H1 (cell line): ENCODE measurements around the gene PLA2G4E.

Source experiments
- BRCA1 ChIP-seq: IDR thresholded peaks from 2 replicates; pipeline ENCODE4 v1.6.1; 2012; ENCODE audit warnings: low read depth, low read length, improper control_type of control experiment
- CREB1 ChIP-seq: IDR thresholded peaks from 2 replicates; pipeline ENCODE4 v1.6.1; 2012; ENCODE audit warnings: inconsistent platforms
- POLR2A ChIP-seq, 2 experiments: IDR thresholded peaks; 1 replicate in 1 of 2; 2 replicates in 1 of 2; pipeline ENCODE4 v1.6.1; 2011; ENCODE audit warnings: low read depth in 2 of 2, low read length in 2 of 2, mild to moderate bottlenecking in 2 of 2; ENCODE audit errors: control extremely low read depth in 1 of 2
- POLR2AphosphoS5 ChIP-seq: IDR thresholded peaks from 2 replicates; pipeline ENCODE4 v1.6.1; 2011; ENCODE audit warnings: low read depth, low read length
- RXRA ChIP-seq: IDR thresholded peaks from 2 replicates; pipeline ENCODE4 v1.6.1; 2011; ENCODE audit warnings: low read depth, mild to moderate bottlenecking, low read length, moderate library complexity; ENCODE audit not compliant: insufficient read depth
- SP1 ChIP-seq: IDR thresholded peaks from 2 replicates; pipeline ENCODE4 v1.6.1; 2011; ENCODE audit warnings: low read depth, low read length

DNA sequence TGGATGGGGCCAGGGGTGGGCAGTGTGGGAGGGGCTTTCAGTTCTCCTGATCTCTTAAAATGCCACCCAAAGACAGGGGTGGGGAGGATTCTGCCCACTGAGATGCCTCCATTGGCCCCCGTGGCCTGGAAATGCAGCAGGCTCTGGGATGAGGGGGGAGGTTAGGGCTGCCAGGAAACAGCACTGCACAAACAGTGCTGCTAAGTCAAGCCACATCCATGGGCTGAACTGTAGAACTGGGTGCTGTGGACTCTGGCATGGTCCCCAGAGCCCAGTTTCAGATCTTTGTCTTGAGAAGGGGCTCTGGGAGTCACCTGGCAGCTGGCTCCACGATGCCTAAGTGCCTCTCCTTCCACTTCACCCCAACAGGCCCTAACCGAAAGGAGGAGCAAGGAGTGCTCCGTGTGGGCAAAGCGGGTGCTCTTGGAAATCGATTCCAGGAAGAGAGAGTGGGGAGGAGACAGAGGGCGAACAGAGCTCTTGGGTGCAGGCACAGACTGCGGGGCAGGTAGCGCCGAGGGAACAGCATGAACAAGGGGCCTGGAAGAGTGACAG is 7.8 kb downstream of the PLA2G4E start:
- TF ChIP-seq SP1 (no peak), BRCA1 (no peak), POLR2A (IDR thresholded peaks at IDR 0.05; ENCODE audit: control extremely low read depth in 1 of 2, low read depth in 2 of 2, low read length in 2 of 2) (no peak), CREB1 (no peak), RXRA (no peak), POLR2AphosphoS5 (no peak)
